Measurements from ENCODE around the gene EMC10. TPM values are rescaled to one million over a fixed set of nuclear protein-coding genes. Genes with fewer than 3 reads are reported as not detected.
A peak's percentile ranks its signal among the peaks of the same experiment; 100 is the strongest.

Gene EMC10
- total RNA-seq, 1 experiment from 2014 or later = 200 TPM

GRCh38 chr19:50505856-50506611 lies 29.7 kb downstream of the EMC10 start:
- peaks cover 30% of the 10 kb centered on the region for H3K36me3 Mint-ChIP-seq (ENCODE audit: insufficient read depth, unreplicated experiment)
- no peak for DNase-seq
- no TSS peak for BruUV-seq (replicated peaks)
- TF ChIP-seq CTCF (IDR thresholded peaks at IDR 0.05; ENCODE audit: unreplicated experiment) = no peak
- intact Hi-C loops (cut with micrococcal nuclease; ENCODE audit: unreplicated experiment) = no loop called here
- H3K9me3 Mint-ChIP-seq (ENCODE audit: low read depth, unreplicated experiment) = no peaks in the 10 kb centered on the region
- no peak overlapping the region for H3K27ac Mint-ChIP-seq (ENCODE audit: unreplicated experiment)
- peaks cover 1% of the 10 kb centered on the region for H3K4me1 Mint-ChIP-seq (ENCODE audit: low read depth, unreplicated experiment)
- no peak overlapping the region for H3K4me3 Mint-ChIP-seq (ENCODE audit: low read depth, unreplicated experiment)
- CTCF ChIA-PET = no interaction called here
- H3K27me3 Mint-ChIP-seq (ENCODE audit: unreplicated experiment) = no peaks in the 10 kb centered on the region

GRCh38 chr19:50506700-50507099 lies 30.4 kb downstream of the EMC10 start:
- H3K4me1 Mint-ChIP-seq (ENCODE audit: low read depth, unreplicated experiment) = peaks cover 8% of the 10 kb centered on the region
- TF ChIP-seq CTCF (IDR thresholded peaks at IDR 0.05; ENCODE audit: unreplicated experiment) = no peak
- BruUV-seq (replicated peaks) = no TSS peak
- H3K27me3 Mint-ChIP-seq (ENCODE audit: unreplicated experiment) = peaks cover 6% of the 10 kb centered on the region
- no peak overlapping the region for H3K4me3 Mint-ChIP-seq (ENCODE audit: low read depth, unreplicated experiment)
- intact Hi-C loops (cut with micrococcal nuclease; ENCODE audit: unreplicated experiment) = no loop called here
- peaks cover 37% of the 10 kb centered on the region for H3K36me3 Mint-ChIP-seq (ENCODE audit: insufficient read depth, unreplicated experiment)
- H3K27ac Mint-ChIP-seq (ENCODE audit: unreplicated experiment) = no peak overlapping the region
- H3K9me3 Mint-ChIP-seq (ENCODE audit: low read depth, unreplicated experiment) = no peaks in the 10 kb centered on the region
- DNase-seq = no peak
- CTCF ChIA-PET = no interaction called here

GRCh38 chr19:50507376-50507775 lies 31.1 kb downstream of the EMC10 start:
- Mint-ChIP-seq H3K36me3 (ENCODE audit: insufficient read depth, unreplicated experiment) (peaks cover 44% of the 10 kb centered on the region), H3K4me3 (ENCODE audit: low read depth, unreplicated experiment) (no peak overlapping the region), H3K4me1 (ENCODE audit: low read depth, unreplicated experiment) (peaks cover 13% of the 10 kb centered on the region), H3K27me3 (ENCODE audit: unreplicated experiment) (peaks cover 13% of the 10 kb centered on the region), H3K27ac (ENCODE audit: unreplicated experiment) (no peak overlapping the region), H3K9me3 (ENCODE audit: low read depth, unreplicated experiment) (no peaks in the 10 kb centered on the region)
- DNase-seq = no peak
- CTCF ChIA-PET = no interaction called here
- intact Hi-C loops (cut with micrococcal nuclease; ENCODE audit: unreplicated experiment) = no loop called here
- TF ChIP-seq CTCF (IDR thresholded peaks at IDR 0.05; ENCODE audit: unreplicated experiment) = no peak
- no TSS peak for BruUV-seq (replicated peaks)

- intact Hi-C loops (cut with micrococcal nuclease; ENCODE audit: unreplicated experiment) = no loop called here
- H3K4me1 Mint-ChIP-seq (ENCODE audit: low read depth, unreplicated experiment) = peaks cover 13% of the 10 kb centered on the region
- no peak for TF ChIP-seq CTCF (IDR thresholded peaks at IDR 0.05; ENCODE audit: unreplicated experiment)
- CTCF ChIA-PET = no interaction called here
- no peak for DNase-seq
- H3K4me3 Mint-ChIP-seq (ENCODE audit: low read depth, unreplicated experiment) = no peak overlapping the region
- peaks cover 27% of the 10 kb centered on the region for H3K27me3 Mint-ChIP-seq (ENCODE audit: unreplicated experiment)
- BruUV-seq (replicated peaks) = TSS peak; percentile 71
- peak overlapping the region; percentile 18 for H3K27ac Mint-ChIP-seq (ENCODE audit: unreplicated experiment)
- no peaks in the 10 kb centered on the region for H3K9me3 Mint-ChIP-seq (ENCODE audit: low read depth, unreplicated experiment)
- peaks cover 57% of the 10 kb centered on the region for H3K36me3 Mint-ChIP-seq (ENCODE audit: insufficient read depth, unreplicated experiment)
Measured at GRCh38 chr19:50508843-50509190, 32.5 kb downstream of the EMC10 start.
